ENCODE measurements around the gene ALDH1L1.

Gene ALDH1L1

DNA sequence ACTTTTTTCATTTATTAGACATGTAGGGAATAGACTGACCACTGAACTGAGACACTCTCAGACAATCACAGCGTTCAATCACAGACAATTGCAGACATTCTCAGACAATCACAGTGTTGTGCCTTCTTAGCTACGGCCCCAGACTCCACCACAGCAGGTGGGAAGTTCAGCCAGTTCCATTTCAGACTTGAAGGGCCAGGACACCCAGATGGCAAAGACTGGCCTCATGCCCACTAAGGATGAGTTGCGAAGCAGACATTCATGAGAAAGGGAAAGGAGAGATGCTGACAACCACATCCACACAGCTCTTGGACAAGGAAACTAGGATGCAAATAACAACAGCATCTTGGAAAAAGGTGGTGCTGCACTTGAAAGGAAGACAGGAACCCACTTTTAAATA is 21.9 kb upstream of the ALDH1L1 start:
- H3K9me3 Mint-ChIP-seq: no peaks in the 10 kb centered on the region
- no peaks in the 10 kb centered on the region for H3K36me3 Mint-ChIP-seq (ENCODE audit: low read depth)
- H3K27ac Mint-ChIP-seq: no peak overlapping the region
- H3K27me3 Mint-ChIP-seq: peaks cover 18% of the 10 kb centered on the region
- no peak overlapping the region for H3K4me3 Mint-ChIP-seq
- no peaks in the 10 kb centered on the region for H3K4me1 Mint-ChIP-seq (ENCODE audit: low read depth)

DNA sequence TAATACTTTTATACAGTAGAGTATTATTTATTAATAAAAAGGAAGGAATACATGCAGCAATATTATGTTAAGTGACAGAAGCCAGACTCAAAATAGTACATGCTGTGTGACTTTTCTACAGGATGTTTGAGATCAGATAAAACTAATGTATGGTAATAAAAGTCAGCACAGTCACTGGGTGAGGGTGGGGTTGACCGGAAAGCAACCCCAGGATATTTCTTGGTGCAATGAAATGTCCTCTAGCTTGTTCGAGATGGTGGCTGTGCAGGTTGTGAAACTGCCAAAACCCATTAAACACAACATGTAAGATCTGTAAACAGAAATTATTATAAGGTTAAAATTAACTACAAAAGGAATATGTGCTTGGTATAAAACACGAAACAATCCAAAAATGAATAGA is 20.8 kb upstream of the ALDH1L1 start:
- Mint-ChIP-seq H3K27ac (no peak overlapping the region), H3K9me3 (no peaks in the 10 kb centered on the region), H3K27me3 (peaks cover 21% of the 10 kb centered on the region), H3K4me3 (no peak overlapping the region), H3K36me3 (ENCODE audit: low read depth) (no peaks in the 10 kb centered on the region), H3K4me1 (ENCODE audit: low read depth) (no peaks in the 10 kb centered on the region)

DNA sequence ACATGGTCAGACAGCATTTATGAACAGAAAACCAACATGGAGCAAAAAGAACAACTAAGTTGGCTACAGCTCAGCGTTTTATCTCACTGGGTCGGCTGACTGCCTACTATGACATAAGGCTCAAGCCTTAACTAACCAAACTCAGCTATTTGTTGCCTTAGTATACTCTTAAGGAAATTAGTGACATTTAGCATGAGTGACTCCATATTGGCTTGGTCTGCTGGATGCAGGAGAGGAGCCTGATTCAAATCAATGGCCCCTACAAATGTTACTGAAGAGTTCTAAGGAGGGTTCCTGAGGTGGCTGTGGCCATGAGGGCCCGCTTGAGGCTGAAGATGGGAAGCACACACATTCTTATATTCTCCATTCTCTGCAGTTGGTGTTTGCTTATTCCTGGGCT is 20.1 kb upstream of the ALDH1L1 start:
- H3K4me1 Mint-ChIP-seq (ENCODE audit: low read depth): no peaks in the 10 kb centered on the region
- peaks cover 21% of the 10 kb centered on the region for H3K27me3 Mint-ChIP-seq
- H3K9me3 Mint-ChIP-seq: no peaks in the 10 kb centered on the region
- no peak overlapping the region for H3K4me3 Mint-ChIP-seq
- H3K36me3 Mint-ChIP-seq (ENCODE audit: low read depth): no peaks in the 10 kb centered on the region
- H3K27ac Mint-ChIP-seq: no peak overlapping the region

DNA sequence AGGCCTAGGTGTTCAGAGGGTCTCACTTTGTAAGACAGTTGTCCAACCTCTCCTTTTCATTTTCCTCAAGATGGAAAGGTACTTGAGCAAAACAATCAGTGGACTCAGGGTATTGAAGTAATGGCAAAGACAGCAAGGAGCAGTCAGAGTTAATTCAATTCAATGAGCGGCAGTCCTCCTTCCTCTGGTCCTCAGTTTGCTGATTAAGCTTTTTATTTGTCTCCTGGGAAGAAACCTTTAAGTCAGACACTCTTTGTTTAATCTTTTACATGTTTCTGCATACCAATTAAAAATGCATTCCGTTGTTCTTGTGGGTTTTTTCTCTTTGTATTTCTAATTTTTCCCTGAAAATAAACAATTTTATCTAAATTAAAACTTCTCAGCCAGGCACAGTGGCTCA is 18.9 kb upstream of the ALDH1L1 start:
- H3K4me1 Mint-ChIP-seq (ENCODE audit: low read depth): no peaks in the 10 kb centered on the region
- H3K36me3 Mint-ChIP-seq (ENCODE audit: low read depth): no peaks in the 10 kb centered on the region
- peaks cover 8% of the 10 kb centered on the region for H3K9me3 Mint-ChIP-seq
- H3K27ac Mint-ChIP-seq: no peak overlapping the region
- peaks cover 15% of the 10 kb centered on the region for H3K27me3 Mint-ChIP-seq
- H3K4me3 Mint-ChIP-seq: no peak overlapping the region

DNA sequence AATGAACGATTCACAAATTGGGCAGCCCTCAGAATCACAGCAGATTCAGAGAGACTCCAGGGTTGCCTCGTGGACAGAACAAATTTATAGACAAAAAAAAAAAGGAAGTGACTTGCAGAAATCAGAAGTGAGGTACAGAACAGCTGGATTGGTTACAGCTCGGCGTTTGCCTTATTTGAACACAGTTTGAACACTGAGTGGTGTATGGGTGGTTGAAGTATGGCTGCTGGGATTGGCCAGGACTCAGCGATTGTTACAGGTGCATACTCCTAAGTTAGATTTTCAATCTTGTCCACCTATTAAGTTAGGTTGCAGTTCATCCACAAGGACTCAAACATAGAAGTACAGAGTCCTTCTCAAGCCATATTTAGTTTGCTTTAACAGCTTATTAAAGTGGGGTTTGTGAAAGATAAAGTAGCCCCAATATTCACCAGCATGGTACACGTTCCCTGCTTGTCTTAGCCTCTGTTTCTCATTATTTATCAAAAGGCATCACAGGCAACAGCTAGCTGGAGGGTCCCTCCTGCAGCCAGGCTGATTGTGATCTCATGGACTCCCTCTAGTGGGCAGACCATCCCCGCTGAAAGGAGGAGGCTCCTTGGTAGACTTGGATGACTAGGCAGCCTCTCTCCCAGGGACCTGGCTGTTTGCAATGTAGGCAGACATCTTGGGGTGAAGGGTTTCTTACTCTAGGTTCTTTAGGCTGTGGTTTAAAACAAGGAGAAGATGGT is 17.6 kb upstream of the ALDH1L1 start:
- peaks cover 11% of the 10 kb centered on the region for H3K27me3 Mint-ChIP-seq
- no peak overlapping the region for H3K27ac Mint-ChIP-seq

DNA sequence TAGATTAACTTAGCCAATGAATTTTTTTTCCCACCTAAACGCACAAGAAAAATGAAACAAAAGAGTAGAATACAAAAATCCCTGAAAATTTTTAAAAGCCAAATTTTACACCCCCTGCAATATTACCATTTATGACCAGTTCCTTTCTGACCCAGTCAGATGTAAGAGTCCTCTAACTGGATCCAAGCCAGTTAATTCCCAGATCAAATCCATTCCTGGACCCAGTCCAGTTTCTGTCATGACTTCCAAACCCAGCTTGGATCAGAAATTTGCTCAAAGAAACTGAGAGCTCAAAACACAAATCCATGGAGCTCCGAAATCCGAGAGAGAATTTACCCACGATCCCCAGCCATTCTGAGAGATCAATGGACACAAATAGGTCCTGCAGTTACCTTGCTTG is 17.0 kb upstream of the ALDH1L1 start:
- Mint-ChIP-seq H3K27ac (no peak overlapping the region), H3K4me1 (ENCODE audit: low read depth) (no peaks in the 10 kb centered on the region), H3K4me3 (no peak overlapping the region), H3K27me3 (peaks cover 13% of the 10 kb centered on the region), H3K36me3 (ENCODE audit: low read depth) (no peaks in the 10 kb centered on the region), H3K9me3 (peaks cover 8% of the 10 kb centered on the region)

More for the DNA sequence above, 17.6 kb upstream of the ALDH1L1 start:
- H3K4me1 Mint-ChIP-seq (ENCODE audit: low read depth): no peaks in the 10 kb centered on the region
- peak overlapping the region; percentile 23 for H3K4me3 Mint-ChIP-seq
- peaks cover 8% of the 10 kb centered on the region for H3K9me3 Mint-ChIP-seq
- no peaks in the 10 kb centered on the region for H3K36me3 Mint-ChIP-seq (ENCODE audit: low read depth)

DNA sequence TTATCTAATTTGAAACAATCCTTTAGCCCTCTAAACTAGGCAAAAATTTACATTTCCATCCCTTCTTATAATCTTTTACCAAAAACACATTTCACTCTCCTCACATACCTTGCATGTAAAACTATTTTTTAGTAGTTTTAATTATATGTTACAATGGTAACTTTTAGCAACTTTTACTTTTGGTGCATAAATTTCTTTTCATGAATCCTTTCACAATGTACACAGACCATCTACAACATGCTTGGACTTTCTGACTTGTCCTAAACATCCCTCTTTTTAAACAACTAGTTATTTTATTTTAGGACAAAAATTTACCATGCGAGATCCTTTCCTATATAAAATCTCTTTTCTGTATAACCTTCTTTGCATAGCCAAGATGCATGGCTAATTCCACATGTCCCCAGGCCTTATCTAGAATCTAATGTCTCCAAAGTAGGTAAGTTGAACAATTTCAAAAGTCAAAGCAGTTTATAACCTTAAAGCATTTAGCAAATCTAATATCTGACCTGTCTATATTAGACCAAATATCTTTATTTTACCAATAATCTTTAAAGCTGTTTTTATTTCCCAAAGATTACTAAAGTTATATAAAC is 14.4 kb upstream of the ALDH1L1 start:
- H3K9me3 Mint-ChIP-seq: peaks cover 8% of the 10 kb centered on the region
- no peak overlapping the region for H3K27ac Mint-ChIP-seq
- no peaks in the 10 kb centered on the region for H3K36me3 Mint-ChIP-seq (ENCODE audit: low read depth)
- no peak overlapping the region for H3K4me3 Mint-ChIP-seq
- peaks cover 12% of the 10 kb centered on the region for H3K27me3 Mint-ChIP-seq
- no peaks in the 10 kb centered on the region for H3K4me1 Mint-ChIP-seq (ENCODE audit: low read depth)

DNA sequence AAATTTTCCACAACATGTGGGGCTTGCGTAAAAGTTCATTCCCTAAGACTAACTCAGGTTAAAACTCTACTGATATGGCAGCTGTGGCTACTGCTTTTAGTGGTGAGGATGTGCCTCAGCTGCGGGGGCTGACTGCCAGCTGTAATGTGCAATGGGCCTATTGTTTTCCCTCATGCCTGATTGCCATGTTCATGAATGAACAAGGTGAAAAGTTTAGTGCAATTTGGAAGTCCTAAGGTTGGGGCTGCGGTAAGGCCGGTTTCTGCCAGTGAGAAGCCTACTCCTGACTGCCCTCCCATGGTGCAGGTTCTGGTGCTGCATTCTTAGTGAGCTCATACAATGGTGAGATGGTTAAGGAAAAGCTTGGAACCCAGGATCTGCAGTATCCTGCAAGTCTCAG is 10.9 kb upstream of the ALDH1L1 start:
- Mint-ChIP-seq H3K9me3 (peaks cover 8% of the 10 kb centered on the region), H3K4me3 (no peak overlapping the region), H3K36me3 (ENCODE audit: low read depth) (no peaks in the 10 kb centered on the region), H3K4me1 (ENCODE audit: low read depth) (no peaks in the 10 kb centered on the region), H3K27me3 (peaks cover 7% of the 10 kb centered on the region), H3K27ac (no peak overlapping the region)

DNA sequence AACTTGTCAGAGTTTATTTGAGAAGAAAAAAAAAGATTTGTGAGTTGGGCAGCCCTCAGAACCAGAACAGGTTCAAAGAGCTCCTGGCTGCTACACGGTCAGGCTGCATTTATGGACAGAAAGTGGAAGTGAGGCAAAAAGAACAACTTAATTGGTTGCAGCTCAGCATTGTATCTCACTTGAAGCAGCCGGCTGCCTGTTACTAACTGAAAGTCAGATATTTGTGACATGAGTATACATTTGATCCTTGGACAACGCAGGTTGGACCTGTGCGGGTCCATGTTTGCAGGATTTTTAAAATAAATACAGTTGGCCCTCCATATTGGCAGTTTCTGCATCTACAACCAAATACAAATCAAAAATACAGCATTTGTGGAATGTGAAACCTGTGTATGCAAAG is 7.5 kb upstream of the ALDH1L1 start:
- Mint-ChIP-seq H3K36me3 (ENCODE audit: low read depth) (no peaks in the 10 kb centered on the region), H3K9me3 (no peaks in the 10 kb centered on the region), H3K27ac (no peak overlapping the region), H3K27me3 (peaks cover 16% of the 10 kb centered on the region), H3K4me3 (no peak overlapping the region), H3K4me1 (ENCODE audit: low read depth) (no peaks in the 10 kb centered on the region)

DNA sequence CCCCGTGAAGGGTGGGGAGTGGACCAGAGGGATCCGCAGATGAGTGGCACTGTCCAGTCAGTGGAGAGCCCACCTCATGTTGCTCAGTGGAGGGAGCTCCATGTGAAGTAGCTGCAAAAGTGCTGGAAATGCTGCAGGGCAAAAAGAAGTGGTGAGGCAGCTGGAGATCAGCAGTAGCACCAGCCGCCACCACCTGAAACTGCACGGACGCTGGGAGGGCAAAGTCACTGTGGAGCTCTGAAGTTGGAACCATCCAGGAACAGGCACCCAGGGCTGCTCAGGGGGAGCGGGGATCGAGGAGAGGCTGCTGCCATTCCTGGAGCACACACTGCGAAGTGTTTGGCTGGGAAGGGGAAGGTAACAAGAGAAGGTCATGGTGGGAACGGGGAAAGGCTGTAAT is 6.4 kb upstream of the ALDH1L1 start:
- Mint-ChIP-seq H3K36me3 (ENCODE audit: low read depth) (no peaks in the 10 kb centered on the region), H3K27me3 (peaks cover 20% of the 10 kb centered on the region), H3K4me3 (no peak overlapping the region), H3K27ac (no peak overlapping the region), H3K9me3 (no peaks in the 10 kb centered on the region), H3K4me1 (ENCODE audit: low read depth) (no peaks in the 10 kb centered on the region)

DNA sequence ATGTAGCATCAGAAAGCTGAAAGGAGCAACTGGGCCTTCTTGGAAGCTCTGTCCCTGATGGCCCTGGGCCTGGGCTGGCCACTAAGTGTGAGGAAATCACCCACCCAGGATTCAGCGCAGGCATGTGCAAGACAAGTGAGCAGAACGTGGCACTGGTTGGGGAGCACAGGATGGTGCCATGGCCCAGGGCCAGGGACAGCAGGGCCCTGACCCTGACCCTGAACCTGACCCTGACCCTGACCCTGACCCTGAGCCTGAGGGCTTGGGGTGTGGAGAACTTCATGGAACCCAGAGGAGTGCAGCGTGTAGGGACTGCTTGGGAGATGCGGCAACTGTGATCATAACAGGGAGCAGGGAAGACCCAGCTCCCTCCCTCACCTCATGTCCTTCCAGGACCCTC is 5.9 kb upstream of the ALDH1L1 start:
- no peak overlapping the region for H3K27ac Mint-ChIP-seq
- H3K4me1 Mint-ChIP-seq (ENCODE audit: low read depth): peaks cover under 1% of the 10 kb centered on the region
- no peaks in the 10 kb centered on the region for H3K36me3 Mint-ChIP-seq (ENCODE audit: low read depth)
- H3K4me3 Mint-ChIP-seq: no peak overlapping the region
- H3K27me3 Mint-ChIP-seq: peaks cover 22% of the 10 kb centered on the region
- H3K9me3 Mint-ChIP-seq: no peaks in the 10 kb centered on the region

DNA sequence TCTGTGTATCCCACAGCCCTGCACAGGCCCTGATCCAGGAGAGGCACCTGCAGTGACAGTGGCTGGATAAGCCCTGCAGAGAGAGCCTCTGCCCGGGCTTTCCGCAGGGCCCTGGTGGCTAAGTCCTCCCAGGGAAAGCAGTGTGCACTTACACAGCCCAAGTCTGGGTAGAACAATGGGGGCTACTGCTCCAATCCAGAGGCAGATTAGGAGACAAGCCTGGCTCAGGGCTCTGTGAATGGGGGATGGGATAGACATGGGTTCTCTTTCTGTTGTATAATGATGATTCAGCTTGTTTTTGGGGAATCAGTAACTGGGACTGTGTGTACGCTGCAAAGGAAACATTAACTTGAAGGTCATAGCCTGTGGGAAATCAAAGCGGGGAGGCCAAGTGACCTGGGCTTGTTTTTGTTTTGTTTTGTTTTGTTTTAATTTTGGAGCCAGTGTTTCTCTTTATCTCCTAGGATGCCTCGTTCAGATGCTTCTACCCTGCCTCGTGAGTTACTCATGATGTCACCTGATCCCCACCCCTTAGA is 4.1 kb upstream of the ALDH1L1 start:
- no peaks in the 10 kb centered on the region for H3K36me3 Mint-ChIP-seq (ENCODE audit: low read depth)
- no peaks in the 10 kb centered on the region for H3K9me3 Mint-ChIP-seq
- H3K4me1 Mint-ChIP-seq (ENCODE audit: low read depth): peaks cover 6% of the 10 kb centered on the region
- no peak overlapping the region for H3K4me3 Mint-ChIP-seq
- no peak overlapping the region for H3K27ac Mint-ChIP-seq
- H3K27me3 Mint-ChIP-seq: peaks cover 34% of the 10 kb centered on the region

DNA sequence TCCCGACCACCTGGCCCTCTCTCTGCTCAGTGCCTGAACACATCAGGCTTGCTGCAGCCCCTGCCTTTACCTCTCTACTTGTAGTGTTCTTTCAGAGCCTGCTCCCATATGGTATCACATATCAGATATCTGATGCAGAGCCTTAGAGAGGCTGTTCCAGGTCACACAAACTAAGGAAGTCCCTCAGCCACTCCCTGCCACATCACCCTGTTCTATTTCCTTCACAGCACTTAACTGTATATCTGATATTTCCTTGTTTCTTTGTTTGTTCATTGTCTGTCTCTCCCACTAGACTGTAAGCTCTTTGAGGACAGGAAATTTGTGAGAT is 976 bp upstream of the ALDH1L1 start:
- Mint-ChIP-seq H3K9me3 (no peaks in the 10 kb centered on the region), H3K36me3 (ENCODE audit: low read depth) (no peaks in the 10 kb centered on the region), H3K27me3 (peaks cover 38% of the 10 kb centered on the region), H3K27ac (no peak overlapping the region), H3K4me1 (ENCODE audit: low read depth) (peaks cover 6% of the 10 kb centered on the region), H3K4me3 (no peak overlapping the region)

DNA sequence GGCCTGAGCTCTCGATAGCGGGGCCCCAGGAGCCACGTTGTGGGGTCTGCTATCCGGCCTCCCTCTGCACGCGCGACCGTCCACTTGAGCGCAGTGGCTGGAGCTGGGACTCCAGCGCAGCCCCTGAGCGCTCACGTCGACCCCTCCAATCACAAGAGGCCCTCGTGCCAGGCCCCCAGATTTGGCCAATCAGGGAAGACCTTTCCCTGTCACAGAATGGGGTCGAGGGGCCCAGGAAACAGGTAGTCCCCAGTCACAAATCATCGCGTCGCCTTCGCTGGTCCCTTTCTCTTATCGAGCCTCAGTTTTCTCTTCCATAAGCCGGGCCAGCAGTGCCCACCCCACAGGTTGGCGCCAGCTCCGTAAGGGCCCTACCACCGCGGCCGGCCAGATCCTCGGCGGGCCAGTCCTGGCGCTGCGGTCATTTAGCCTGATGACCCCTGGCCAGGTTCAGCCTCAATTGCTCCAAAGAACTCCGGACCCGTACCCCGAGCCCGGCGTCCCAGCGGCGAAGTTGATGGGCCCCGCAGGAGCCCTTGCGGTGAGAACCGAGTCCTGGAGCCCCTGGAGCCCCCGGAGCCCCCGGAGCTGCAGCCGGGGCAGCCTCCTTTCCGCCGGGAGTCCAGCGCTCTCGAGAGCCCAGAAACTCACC is 435 bp downstream of the ALDH1L1 start:
- H3K4me3 Mint-ChIP-seq: no peak overlapping the region
- no peaks in the 10 kb centered on the region for H3K9me3 Mint-ChIP-seq
- H3K27ac Mint-ChIP-seq: no peak overlapping the region
- H3K27me3 Mint-ChIP-seq: peaks cover 43% of the 10 kb centered on the region
- H3K36me3 Mint-ChIP-seq (ENCODE audit: low read depth): no peaks in the 10 kb centered on the region
- H3K4me1 Mint-ChIP-seq (ENCODE audit: low read depth): peaks cover 6% of the 10 kb centered on the region

DNA sequence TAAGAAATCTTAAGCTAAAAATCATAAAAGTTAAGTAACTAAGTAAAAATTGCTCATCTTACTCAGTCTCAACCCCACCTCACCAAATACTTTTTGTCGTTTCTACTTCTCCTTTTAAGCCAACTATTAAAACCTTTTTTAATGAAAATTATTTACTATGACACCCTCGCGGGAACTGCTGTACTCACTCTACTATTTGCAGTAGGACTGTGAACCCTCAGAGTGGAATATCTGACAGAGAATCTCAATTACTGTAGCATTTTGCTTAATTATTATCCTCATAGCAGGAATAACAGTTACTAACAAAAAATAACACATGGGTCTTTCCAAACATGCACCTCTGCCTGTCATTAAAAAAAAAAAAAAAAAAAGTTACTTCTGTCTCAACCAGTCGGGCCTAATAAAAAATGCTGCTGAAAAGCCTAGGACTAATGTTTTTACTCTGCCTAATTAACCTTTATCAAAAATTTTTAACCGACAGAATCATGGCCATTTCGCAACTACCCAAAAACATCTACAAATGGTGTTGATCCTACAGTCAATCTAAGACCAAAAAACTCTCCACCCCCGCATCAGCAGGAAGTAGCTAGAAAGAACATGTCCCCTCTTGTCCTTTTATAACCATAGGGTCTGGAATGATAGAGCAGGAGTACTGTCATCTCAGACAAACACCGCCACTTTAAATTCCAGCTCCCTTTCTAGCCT is 10.2 kb downstream of the ALDH1L1 start:
- H3K4me1 Mint-ChIP-seq (ENCODE audit: low read depth): no peaks in the 10 kb centered on the region
- no peaks in the 10 kb centered on the region for H3K36me3 Mint-ChIP-seq (ENCODE audit: low read depth)
- H3K27ac Mint-ChIP-seq: no peak overlapping the region
- peaks cover 54% of the 10 kb centered on the region for H3K27me3 Mint-ChIP-seq
- H3K9me3 Mint-ChIP-seq: no peaks in the 10 kb centered on the region
- H3K4me3 Mint-ChIP-seq: no peak overlapping the region

Data from stimulated activated naive CD8-positive, alpha-beta T cell treated with anti-CD3 and anti-CD28 coated beads, Interleukin-15, Interleukin-2, amounts not matched to agents 100 ng/mL and 50 ng/mL, for 24 hours (primary cell).